Daoy (cell line): Measurements from ENCODE around the gene AGBL5. TPM values are rescaled to one million over a fixed set of nuclear protein-coding genes. Genes with fewer than 3 reads are reported as not detected.
A peak's percentile ranks its signal among the peaks of the same experiment; 100 is the strongest.
"Not testable (repeated sequence)": the region's sequence is repeated elsewhere in the genome, so short reads cannot be mapped to it uniquely, and the experiment has no call there.

Experiments
- DNase-seq: peaks from one replicate; pipeline ENCODE4 v3.0.0-alpha.2; 2015; ENCODE audit warnings: low read depth
- total RNA-seq: library from RNA; depleted of rRNA; stranded (reverse); fragments of >200 nt; shearing (Covaris generic); gene quantifications from 2 replicates; pipeline ENCODE4 v1.2.3, GENCODE V29; 2014; rRNA removed

AGBL5 gene
- total RNA-seq, 1 experiment from 2014 or later = 22.5 TPM

DNA sequence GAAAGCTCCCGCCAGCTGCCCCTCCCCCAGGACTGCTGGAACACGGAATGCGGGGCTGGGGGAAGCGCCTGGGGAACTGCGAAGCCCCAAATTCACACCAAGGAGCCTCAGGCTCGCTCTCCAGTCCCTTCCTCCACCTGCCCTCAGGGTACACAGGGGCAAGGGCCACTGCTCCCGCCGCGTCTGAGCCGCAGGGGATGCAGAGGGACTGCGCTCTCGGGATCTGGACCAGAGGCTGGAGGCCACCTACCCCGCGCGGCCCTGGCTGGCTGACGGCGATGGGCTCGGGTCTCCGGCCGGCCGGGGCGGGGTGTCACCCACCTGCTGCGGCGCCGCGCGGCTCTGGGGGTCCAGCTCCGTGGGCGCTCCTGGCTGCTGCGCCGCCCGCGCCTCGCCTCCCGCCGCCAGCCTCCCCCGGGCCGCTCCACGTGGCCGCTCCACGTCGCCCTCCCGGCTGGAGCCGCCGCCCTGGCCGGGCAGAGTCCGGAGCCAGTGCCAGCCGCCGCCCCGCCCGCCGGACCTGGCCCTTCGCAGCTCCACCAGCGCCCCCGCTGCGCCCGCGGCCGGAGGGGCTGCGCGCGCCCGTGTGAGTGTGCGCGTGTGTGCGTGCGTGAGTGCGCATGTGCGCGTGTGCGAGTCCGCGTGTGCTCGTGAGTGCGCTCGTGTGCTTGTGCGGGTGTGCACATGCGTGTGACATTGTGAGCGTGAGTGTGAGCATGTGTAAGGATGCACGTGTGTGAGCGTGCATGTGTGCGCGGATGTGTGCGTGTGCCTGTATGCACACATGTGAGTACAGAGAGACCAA is 67.3 kb downstream of the AGBL5 start, which contains the start of gene CGREF1:
Gene CGREF1 (minus strand): TSS at position 604 of the 805 bp plus-strand sequence. CDS start 14,762 bp downstream, outside the sequence.
- peak; percentile 35 for DNase-seq

DNA sequence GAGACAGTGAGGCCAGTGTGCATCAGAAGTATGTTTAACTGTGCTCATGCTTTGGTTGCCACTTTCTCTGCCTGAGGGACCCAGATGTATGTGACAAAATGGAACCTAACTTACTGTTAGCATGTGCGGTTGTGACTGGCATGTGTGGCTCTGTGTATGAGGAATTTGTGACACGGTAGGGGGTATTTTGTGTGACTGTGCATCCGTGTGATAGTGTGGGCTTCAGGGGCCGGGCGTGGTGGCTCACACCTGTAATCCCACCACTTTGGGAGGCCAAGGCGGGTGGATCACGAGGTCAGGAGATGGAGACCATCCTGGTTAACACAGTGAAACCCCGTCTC is 67.8 kb downstream of the AGBL5 start:
- not testable (repeated sequence) for DNase-seq

Other genes starting within 250 kb of the AGBL5 start
- 1.0 and 1.9 TPM in 2 replicates for gene DPYSL5, start 203.5 kb upstream of the AGBL5 start, total RNA-seq
- gene MAPRE3, start 81.0 kb upstream of the AGBL5 start, total RNA-seq = 4.6 and 6.6 TPM in 2 replicates
- gene TMEM214, start 18.7 kb upstream of the AGBL5 start, total RNA-seq = 36.7 and 42.7 TPM in 2 replicates
- 184 and 194 TPM in 2 replicates for gene OST4, start 20.0 kb downstream of the AGBL5 start, total RNA-seq
- gene EMILIN1, start 26.9 kb downstream of the AGBL5 start, total RNA-seq = 6.0 and 10.2 TPM in 2 replicates
- gene KHK, start 35.1 kb downstream of the AGBL5 start, total RNA-seq = 1.1 and 2.9 TPM in 2 replicates
- 3.4 and 8.6 TPM in 2 replicates for gene CGREF1, start 67.5 kb downstream of the AGBL5 start, total RNA-seq
- 1.7 TPM in 1 of 2 replicates, not detected in the other for gene ABHD1, start 72.1 kb downstream of the AGBL5 start, total RNA-seq
- gene PREB, start 83.0 kb downstream of the AGBL5 start, total RNA-seq = 79.3 and 84.9 TPM in 2 replicates
- gene PRR30, start 87.7 kb downstream of the AGBL5 start, total RNA-seq = not detected in 2 replicates
- not detected in 2 replicates for gene TCF23, start 97.3 kb downstream of the AGBL5 start, total RNA-seq
- gene ATRAID, start 160.4 kb downstream of the AGBL5 start, total RNA-seq = 94.2 and 249 TPM in 2 replicates
- gene SLC5A6, start 160.6 kb downstream of the AGBL5 start, total RNA-seq = 86.8 and 101 TPM in 2 replicates
- gene CAD, start 165.7 kb downstream of the AGBL5 start, total RNA-seq = 26.6 and 29.7 TPM in 2 replicates
- 0.11 TPM in 1 of 2 replicates, not detected in the other for gene SLC30A3, start 211.4 kb downstream of the AGBL5 start, total RNA-seq
- not detected in 2 replicates for gene DNAJC5G, start 223.8 kb downstream of the AGBL5 start, total RNA-seq
- not detected in 2 replicates for gene TRIM54, start 230.8 kb downstream of the AGBL5 start, total RNA-seq